Tibial nerve (tissue), 4 donors: ENCODE measurements around the gene GAL3ST2. TPM values are rescaled to one million over a fixed set of nuclear protein-coding genes. Genes with fewer than 3 reads are reported as not detected.

Experiments
- DNase-seq, 2 donors: peaks; one replicate each; pipeline ENCODE4 v3.0.0-alpha.2; 2019; ENCODE audit warnings: low spot score in 2 of 2
- H3K27ac ChIP-seq, 4 donors: fragments of 200-600 bp; sonication (generic) in 3 of 4; one replicate each; pipeline ENCODE4 v1.5.1; 2017 to 2019; ENCODE audit warnings: mild to moderate bottlenecking in 1 of 4
- H3K27me3 ChIP-seq, 2 donors: fragments of 200-600 bp; sonication (generic) in 1 of 2; one replicate each; pipeline versions ENCODE4 v1.5.1 to v1.6.0; 2017 to 2019
- H3K36me3 ChIP-seq, 3 donors: fragments of 200-600 bp; sonication (generic); one replicate each; pipeline ENCODE4 v1.5.1; 2018 to 2019
- H3K4me1 ChIP-seq, 4 donors: fragments of 200-600 bp; sonication (generic) in 3 of 4; one replicate each; pipeline ENCODE4 v1.5.1; 2017 to 2019
- H3K4me3 ChIP-seq, 4 donors: fragments of 200-600 bp; sonication (generic) in 3 of 4; one replicate each; pipeline ENCODE4 v1.5.1; 2017 to 2019; ENCODE audit warnings: mild to moderate bottlenecking in 1 of 4, moderate library complexity in 1 of 4
- H3K9me3 ChIP-seq, 4 donors: fragments of 200-600 bp; sonication (generic) in 3 of 4; one replicate each; pipeline ENCODE4 v1.5.1; 2017 to 2019
- EP300 ChIP-seq, 2 donors: sonication (generic); formaldehyde crosslinking; IDR thresholded peaks; one replicate each; pipeline ENCODE4 v1.6.1; 2017; ENCODE audit warnings: antibody characterized with exemption in 2 of 2, mild to moderate bottlenecking in 1 of 2
- POLR2A ChIP-seq, 2 donors: fragments of 450-650 bp; IDR thresholded peaks; one replicate each; pipeline ENCODE4 v1.6.1; 2017; ENCODE audit warnings: antibody characterized with exemption in 2 of 2, mild to moderate bottlenecking in 2 of 2, moderate library complexity in 2 of 2
- WGBS, 2 donors: methylation state at CpG; one replicate each; pipeline ENCODE4 v1.1.5; 2018; 5-methylcytosine and 5-hydroxymethylcytosine counted together
- total RNA-seq, 4 donors: library from RNA; depleted of rRNA; stranded (reverse); fragments of >200 nt; gene quantifications; one replicate each; pipeline ENCODE4 v1.1.0, GENCODE V29; 2016
- TF ChIP-seq, protein P1 (sequence below), 5 experiments: fragments of 200-600 bp in 3 of 5; fragments of 450-650 bp in 2 of 5; sonication (generic) in 3 of 5; IDR thresholded peaks; one replicate each; pipeline ENCODE4 v1.5.1; 2016 to 2019; ENCODE audit warnings: antibody characterized with exemption in 5 of 5, mild to moderate bottlenecking in 3 of 5, moderate library complexity in 2 of 5

GAL3ST2 gene
- total RNA-seq, 4 donors from 2014 or later, result 0.21 to 3.9 (median 0.30) TPM; not detected in 1

DNA sequence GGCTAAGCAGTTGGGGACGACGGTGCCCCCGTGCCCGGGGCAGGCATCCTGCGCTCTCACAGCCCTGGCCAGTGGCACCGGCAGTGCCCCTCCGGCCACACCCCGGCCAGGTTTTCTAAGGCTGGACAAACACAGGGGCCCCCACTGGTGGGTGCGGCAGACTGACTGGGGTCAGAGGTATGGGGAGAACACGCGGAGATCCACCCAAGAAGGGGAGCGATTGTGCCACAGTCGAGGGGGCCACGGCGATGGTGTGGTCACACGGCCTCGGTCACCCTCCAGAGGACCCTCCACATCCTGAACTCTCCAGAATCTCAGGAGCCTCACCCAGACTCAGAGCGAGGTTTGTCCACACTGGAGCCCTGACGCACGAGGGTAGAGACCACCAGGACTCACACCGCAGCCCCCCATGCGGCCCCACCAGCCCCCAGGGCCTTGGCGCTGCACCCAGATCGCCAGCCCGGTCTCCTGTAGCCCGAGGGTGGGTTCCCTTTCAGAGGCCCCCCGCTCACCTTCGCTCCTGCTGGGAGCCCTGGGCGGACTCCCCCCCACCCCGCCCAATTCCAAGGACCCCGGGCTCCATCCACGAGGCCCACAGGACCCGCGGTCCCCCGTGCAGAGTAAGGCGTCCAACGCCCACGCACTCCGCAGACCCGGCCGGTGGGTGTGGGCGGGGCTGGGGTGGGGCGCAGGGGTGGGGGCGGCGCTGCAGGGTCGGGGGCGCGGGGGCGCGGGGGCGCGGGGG lies 66.9 kb downstream of the GAL3ST2 start:
- 51 to 63% methylated on average over 18 to 33 of the region's 52 CpGs for WGBS, 2 donors
- Histone ChIP-seq H3K27ac (peak overlapping the region; percentile 63 to 85 (median 78)), H3K36me3 (no peaks in the 10 kb centered on the region), H3K4me3 (peak overlapping the region; percentile 16 to 57 (median 33)), H3K9me3 (no peaks in the 10 kb centered on the region), H3K4me1 (peaks cover 0 to 33% (median 16%) of the 10 kb centered on the region in 4 donors), H3K27me3 (peaks cover 0 to 3% of the 10 kb centered on the region in 2 donors)
- TF ChIP-seq EP300 (IDR thresholded peaks at IDR 0.05), result no peak
- TF ChIP-seq, protein P1, sequence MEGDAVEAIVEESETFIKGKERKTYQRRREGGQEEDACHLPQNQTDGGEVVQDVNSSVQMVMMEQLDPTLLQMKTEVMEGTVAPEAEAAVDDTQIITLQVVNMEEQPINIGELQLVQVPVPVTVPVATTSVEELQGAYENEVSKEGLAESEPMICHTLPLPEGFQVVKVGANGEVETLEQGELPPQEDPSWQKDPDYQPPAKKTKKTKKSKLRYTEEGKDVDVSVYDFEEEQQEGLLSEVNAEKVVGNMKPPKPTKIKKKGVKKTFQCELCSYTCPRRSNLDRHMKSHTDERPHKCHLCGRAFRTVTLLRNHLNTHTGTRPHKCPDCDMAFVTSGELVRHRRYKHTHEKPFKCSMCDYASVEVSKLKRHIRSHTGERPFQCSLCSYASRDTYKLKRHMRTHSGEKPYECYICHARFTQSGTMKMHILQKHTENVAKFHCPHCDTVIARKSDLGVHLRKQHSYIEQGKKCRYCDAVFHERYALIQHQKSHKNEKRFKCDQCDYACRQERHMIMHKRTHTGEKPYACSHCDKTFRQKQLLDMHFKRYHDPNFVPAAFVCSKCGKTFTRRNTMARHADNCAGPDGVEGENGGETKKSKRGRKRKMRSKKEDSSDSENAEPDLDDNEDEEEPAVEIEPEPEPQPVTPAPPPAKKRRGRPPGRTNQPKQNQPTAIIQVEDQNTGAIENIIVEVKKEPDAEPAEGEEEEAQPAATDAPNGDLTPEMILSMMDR (IDR thresholded peaks at IDR 0.05), result no peak
- no peak for TF ChIP-seq POLR2A (IDR thresholded peaks at IDR 0.05)
- DNase-seq, result no peak

DNA sequence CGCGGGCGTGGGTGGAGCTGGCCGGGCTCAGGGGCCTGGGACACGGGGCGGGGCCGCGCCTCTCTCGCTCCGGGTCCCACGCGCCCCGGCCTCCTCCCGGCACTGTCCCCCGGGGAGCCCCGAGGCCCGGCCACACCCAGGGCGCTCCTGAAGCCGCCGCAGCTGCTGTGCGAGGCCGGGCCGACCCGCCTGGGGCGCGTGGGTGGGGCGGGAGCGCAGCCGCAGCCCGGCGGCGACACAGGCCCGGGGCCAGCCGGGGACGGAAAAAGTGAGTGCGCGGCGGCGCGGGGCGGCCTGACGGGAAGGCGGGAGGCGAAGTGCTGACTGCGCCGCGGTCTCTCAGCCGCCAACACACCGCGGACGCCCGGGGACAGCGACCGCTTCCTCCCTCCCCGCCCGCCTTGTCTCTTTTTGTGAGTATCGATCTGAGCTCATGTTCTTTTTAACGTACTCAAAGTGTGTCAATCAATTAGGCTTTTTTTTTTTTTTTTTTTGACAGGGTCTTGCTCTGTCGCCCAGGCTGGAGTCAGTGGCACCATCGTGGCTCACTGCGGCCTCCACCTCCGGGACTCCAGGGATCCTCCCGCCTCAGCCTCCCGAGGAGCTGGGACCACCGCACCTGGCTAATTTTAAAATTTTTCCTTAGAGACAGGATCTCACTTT lies 67.6 kb downstream of the GAL3ST2 start:
- peak; percentile 37 to 62 for DNase-seq
- H3K9me3 ChIP-seq, result no peaks in the 10 kb centered on the region
- TF ChIP-seq EP300 (IDR thresholded peaks at IDR 0.05) (peak in 1 of 2 donors; percentile 67), POLR2A (IDR thresholded peaks at IDR 0.05) (no peak)
- TF ChIP-seq, protein P1 (IDR thresholded peaks at IDR 0.05), result peak in 4 of 5 experiments; percentile 11 to 61 (median 37)

GRCh38 chr2:241844831-241845578 lies 68.4 kb downstream of the GAL3ST2 start:
- Histone ChIP-seq H3K9me3 (no peaks in the 10 kb centered on the region), H3K4me3 (peak overlapping the region; percentile 29 to 57 (median 42)), H3K4me1 (peaks cover 0 to 33% (median 16%) of the 10 kb centered on the region in 4 donors), H3K36me3 (no peaks in the 10 kb centered on the region), H3K27me3 (peaks cover 0 to 3% of the 10 kb centered on the region in 2 donors), H3K27ac (peak overlapping the region; percentile 63 to 85 (median 78))
- DNase-seq, result no peak
- TF ChIP-seq POLR2A (IDR thresholded peaks at IDR 0.05), result no peak
- TF ChIP-seq, protein P1 (IDR thresholded peaks at IDR 0.05), result no peak
- no peak for TF ChIP-seq EP300 (IDR thresholded peaks at IDR 0.05)
- 73 to 79% methylated on average over 25 to 37 of the region's 37 CpGs for WGBS, 2 donors

More for the DNA sequence above, 67.6 kb downstream of the GAL3ST2 start:
- Histone ChIP-seq H3K4me1 (peaks cover 0 to 33% (median 16%) of the 10 kb centered on the region in 4 donors), H3K27me3 (peaks cover 0 to 3% of the 10 kb centered on the region in 2 donors), H3K36me3 (no peaks in the 10 kb centered on the region), H3K4me3 (peak overlapping the region; percentile 29 to 57 (median 42)), H3K27ac (peak overlapping the region; percentile 63 to 85 (median 78))
- 9 to 11% methylated on average over 36 to 42 of the region's 65 CpGs for WGBS, 2 donors

DNA sequence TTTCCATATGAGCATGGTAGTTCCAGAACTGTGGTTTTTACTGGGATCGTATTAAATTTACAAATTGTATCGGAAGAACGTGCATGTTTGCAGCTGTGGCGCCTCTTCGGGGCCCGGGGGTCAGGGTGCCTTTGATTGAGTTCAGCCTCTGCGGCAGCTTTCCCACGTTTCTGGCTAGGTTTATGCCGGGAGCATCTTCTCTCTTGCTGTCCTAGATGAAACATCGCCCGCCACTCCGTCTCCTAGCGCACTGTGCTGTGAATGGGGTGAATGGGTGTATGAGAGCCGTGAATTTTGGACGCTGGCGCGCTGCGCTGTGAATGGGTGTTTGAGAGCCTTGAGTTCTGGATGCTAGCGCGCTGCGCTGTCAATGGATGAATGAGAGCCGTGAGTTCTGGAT lies 69.8 kb downstream of the GAL3ST2 start:
- TF ChIP-seq EP300 (IDR thresholded peaks at IDR 0.05), result no peak
- TF ChIP-seq, protein P1 (IDR thresholded peaks at IDR 0.05), result no peak
- TF ChIP-seq POLR2A (IDR thresholded peaks at IDR 0.05), result no peak
- Histone ChIP-seq H3K36me3 (no peaks in the 10 kb centered on the region), H3K4me1 (peaks cover 0 to 33% (median 16%) of the 10 kb centered on the region in 4 donors), H3K27ac (no peak overlapping the region), H3K27me3 (peaks cover 0 to 3% of the 10 kb centered on the region in 2 donors), H3K4me3 (no peak overlapping the region), H3K9me3 (no peaks in the 10 kb centered on the region)
- no peak for DNase-seq
- WGBS, 2 donors, result 74 to 77% methylated on average over 22 of the region's 22 CpGs
